HG02623 (cell line): ENCODE measurements around the gene PACS1.
A peak's percentile ranks its signal among the peaks of the same experiment; 100 is the strongest.
"Not testable (repeated sequence)": the region's sequence is repeated elsewhere in the genome, so short reads cannot be mapped to it uniquely, and the experiment has no call there.

Source experiments
- ATAC-seq: cut with Tn5 transposase; IDR thresholded peaks from one replicate; pipeline ENCODE4 v1.9.1; 2021; ENCODE audit warnings: moderate library complexity; ENCODE audit not compliant: unreplicated experiment

Gene PACS1

GRCh38 chr11:66243782-66244535 is 173.9 kb downstream of the PACS1 start:
- no peak for ATAC-seq

- ATAC-seq: no peak
These were observed 177.2 kb downstream of the PACS1 start for GRCh38 chr11:66247295-66247694.

- ATAC-seq: no peak
These were observed 177.7 kb downstream of the PACS1 start for GRCh38 chr11:66247801-66248200.

GRCh38 chr11:66248903-66249302 is 178.8 kb downstream of the PACS1 start:
- ATAC-seq: no peak

GRCh38 chr11:66251809-66252208 is 181.7 kb downstream of the PACS1 start:
- ATAC-seq: no peak

- ATAC-seq: not testable (repeated sequence)
These were observed 183.0 kb downstream of the PACS1 start for GRCh38 chr11:66253081-66253480.

- ATAC-seq: no peak
These were observed 188.4 kb downstream of the PACS1 start for GRCh38 chr11:66258473-66258893.

- ATAC-seq: no peak
These were observed 189.2 kb downstream of the PACS1 start for GRCh38 chr11:66259225-66259624.

GRCh38 chr11:66259956-66260355 is 189.9 kb downstream of the PACS1 start:
- ATAC-seq: no peak

- ATAC-seq: no peak
These were observed 191.5 kb downstream of the PACS1 start for GRCh38 chr11:66261578-66261977.

- ATAC-seq: no peak
These were observed 192.1 kb downstream of the PACS1 start for GRCh38 chr11:66262191-66262590.

GRCh38 chr11:66262696-66263095 is 192.6 kb downstream of the PACS1 start:
- no peak for ATAC-seq

GRCh38 chr11:66263231-66263630 is 193.2 kb downstream of the PACS1 start:
- no peak for ATAC-seq

- no peak for ATAC-seq
These were observed 193.7 kb downstream of the PACS1 start for GRCh38 chr11:66263785-66264184.

GRCh38 chr11:66264383-66264782 is 194.3 kb downstream of the PACS1 start:
- ATAC-seq: no peak

GRCh38 chr11:66264914-66265313 is 194.8 kb downstream of the PACS1 start:
- ATAC-seq: no peak

GRCh38 chr11:66265531-66266377 is 195.7 kb downstream of the PACS1 start:
- no peak for ATAC-seq

- ATAC-seq: no peak
These were observed 196.4 kb downstream of the PACS1 start for GRCh38 chr11:66266378-66267038.

- ATAC-seq: no peak
These were observed 196.9 kb downstream of the PACS1 start for GRCh38 chr11:66267039-66267378.

GRCh38 chr11:66267379-66268243 is 197.5 kb downstream of the PACS1 start:
- ATAC-seq: peak; percentile 38
